A673 (cell line): ENCODE measurements around the gene ZBTB45.

Experiments
- CTCF ChIP-seq: fragments of 300-800, 200-600 bp; sonication (generic); conservative IDR thresholded peaks from 2 replicates; pipeline ENCODE4 v1.5.1; 2017; ENCODE audit warnings: low read depth, mild to moderate bottlenecking, antibody characterized with exemption, low read length, moderate library complexity, mixed read lengths
- EZH2 ChIP-seq: fragments of 200-600 bp; sonication (generic); IDR thresholded peaks from 2 replicates; pipeline ENCODE4 v1.6.1; 2017; ENCODE audit warnings: borderline replicate concordance, low read depth, mild to moderate bottlenecking, mixed read lengths, antibody characterized with exemption, low read length; ENCODE audit not compliant: poor library complexity, severe bottlenecking

DNA sequence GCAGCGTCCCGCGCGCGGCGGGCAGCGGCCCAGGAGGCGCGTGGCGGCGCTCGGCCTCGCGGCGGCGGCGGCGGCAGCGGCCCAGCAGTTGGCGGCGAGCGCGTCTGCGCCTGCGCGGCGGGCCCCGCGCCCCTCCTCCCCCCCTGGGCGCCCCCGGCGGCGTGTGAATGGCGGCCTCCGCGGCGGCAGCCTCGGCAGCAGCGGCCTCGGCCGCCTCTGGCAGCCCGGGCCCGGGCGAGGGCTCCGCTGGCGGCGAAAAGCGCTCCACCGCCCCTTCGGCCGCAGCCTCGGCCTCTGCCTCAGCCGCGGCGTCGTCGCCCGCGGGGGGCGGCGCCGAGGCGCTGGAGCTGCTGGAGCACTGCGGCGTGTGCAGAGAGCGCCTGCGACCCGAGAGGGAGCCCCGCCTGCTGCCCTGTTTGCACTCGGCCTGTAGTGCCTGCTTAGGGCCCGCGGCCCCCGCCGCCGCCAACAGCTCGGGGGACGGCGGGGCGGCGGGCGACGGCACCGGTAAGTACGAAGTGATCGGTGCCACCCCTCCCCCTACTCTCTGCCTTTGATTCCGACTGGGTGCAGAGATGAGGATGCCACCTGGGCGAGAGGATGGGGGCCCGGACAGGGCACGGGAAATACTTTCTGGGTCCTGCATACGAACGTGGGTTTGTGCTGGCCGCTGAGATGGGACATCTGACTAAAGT lies 25.1 kb upstream of the ZBTB45 start:
- TF ChIP-seq CTCF, result no peak
- TF ChIP-seq EZH2, result no peak
